K562 (cell line): ENCODE data around the gene LYRM7. TPM values are rescaled to one million over a fixed set of nuclear protein-coding genes. Genes with fewer than 3 reads are reported as not detected.

ENCODE experiments used
- NFYB ChIP-seq: IDR thresholded peaks from 2 replicates; pipeline ENCODE4 v1.6.1; 2011; ENCODE audit warnings: mild to moderate bottlenecking, moderate library complexity; ENCODE audit not compliant: insufficient read length; ENCODE audit errors: extremely low read depth
- PTTG1 ChIP-seq: fragments of 450-650 bp; IDR thresholded peaks from 2 replicates; pipeline ENCODE4 v1.6.1; 2016; ENCODE audit warnings: low read depth, mild to moderate bottlenecking, missing genetic modification characterization, missing compliant biosample characterization
- SAP30 ChIP-seq: fragments of 200-600 bp; sonication (generic); IDR thresholded peaks from 2 replicates; pipeline ENCODE4 v1.6.1; 2012; ENCODE audit warnings: borderline replicate concordance, low read depth, mild to moderate bottlenecking, moderate library complexity, low read length, control low read depth, inconsistent platforms; ENCODE audit not compliant: insufficient read depth, poor library complexity, severe bottlenecking
- ZEB2 ChIP-seq: fragments of 450-650 bp; IDR thresholded peaks from 2 replicates; pipeline ENCODE4 v1.6.1; 2016
- ZNF212 ChIP-seq: fragments of 450-650 bp; formaldehyde crosslinking; IDR thresholded peaks from 2 replicates; pipeline ENCODE4 v1.4.0; 2020; ENCODE audit warnings: mild to moderate bottlenecking
- polyA plus RNA-seq, 8 experiments: library from polyadenylated mRNA; depleted of rRNA in 4 of 8; stranded (reverse) in 5 of 8; unstranded in 3 of 8; fragments of >200 nt; fragmentation: Nextera tagmentation in 2 of 8; fragmentation: Illumina TruSeq in 1 of 8; extraction: Ambion mirVana in 2 of 8; extraction: Trizol in 1 of 8; gene quantifications; 2 replicates each; pipeline versions ENCODE4 v1.2.1 to v1.2.3, GENCODE V29; 2011 to 2014; ENCODE audit warnings: inconsistent platforms in 1 of 8, missing spikeins in 1 of 8
- total RNA-seq, 7 experiments: library from RNA; depleted of rRNA in 6 of 7; stranded (reverse); fragments of >200 nt in 6 of 7; fragmentation: Illumina TruSeq in 2 of 7; extraction: Trizol in 2 of 7; gene quantifications; 2 replicates each; pipeline versions ENCODE4 v1.2.1 to v1.2.3, GENCODE V29; 2011 to 2021; ENCODE audit warnings: low replicate concordance in 1 of 7
- TF ChIP-seq, protein P1 (sequence below): IDR thresholded peaks from 2 replicates; pipeline ENCODE4 v1.6.1; 2011; ENCODE audit not compliant: insufficient read length; ENCODE audit errors: extremely low read depth
- TF ChIP-seq, protein P2 (sequence below): sonication (generic); formaldehyde crosslinking; IDR thresholded peaks from 2 replicates; pipeline ENCODE4 v1.8.0; 2022; ENCODE audit warnings: missing genetic modification reagents, mild to moderate bottlenecking, moderate library complexity, borderline replicate concordance
- TF ChIP-seq, protein P3 (sequence below), 2 experiments: fragments of 450-650 bp in 1 of 2; IDR thresholded peaks; 2 replicates each; pipeline ENCODE4 v1.6.1; 2011 to 2017; ENCODE audit warnings: low read depth in 2 of 2, antibody characterized with exemption in 1 of 2, borderline replicate concordance in 1 of 2, low read length in 1 of 2, mild to moderate bottlenecking in 1 of 2, mixed read lengths in 1 of 2; ENCODE audit not compliant: control insufficient read depth in 1 of 2
- TF ChIP-seq, protein P4 (sequence below): fragments of 150-350 bp; conservative IDR thresholded peaks from 2 replicates; pipeline ENCODE4 v1.6.1; 2014; ENCODE audit warnings: low read length
- TF ChIP-seq, protein P5 (sequence below), 2 experiments: IDR thresholded peaks in 1 of 2; conservative IDR thresholded peaks in 1 of 2; 2 replicates each; pipeline ENCODE4 v1.6.1; 2016; ENCODE audit warnings: low read depth in 2 of 2, mild to moderate bottlenecking in 1 of 2, missing compliant biosample characterization in 1 of 2, missing genetic modification characterization in 1 of 2, moderate library complexity in 1 of 2
- TF ChIP-seq, protein P6 (sequence below): fragments of 200-800 bp; sonication (Bioruptor generic); IDR thresholded peaks from 2 replicates; pipeline ENCODE4 v1.6.1; 2017; ENCODE audit warnings: missing genetic modification characterization, missing compliant biosample characterization

Gene LYRM7
- total and polyA plus RNA-seq, 9 of the 15 experiments (the other 6 are each of a cell fraction or from before 2014, with no cell fraction given), result 16.2 to 70.1 (median 33.3) TPM

DNA sequence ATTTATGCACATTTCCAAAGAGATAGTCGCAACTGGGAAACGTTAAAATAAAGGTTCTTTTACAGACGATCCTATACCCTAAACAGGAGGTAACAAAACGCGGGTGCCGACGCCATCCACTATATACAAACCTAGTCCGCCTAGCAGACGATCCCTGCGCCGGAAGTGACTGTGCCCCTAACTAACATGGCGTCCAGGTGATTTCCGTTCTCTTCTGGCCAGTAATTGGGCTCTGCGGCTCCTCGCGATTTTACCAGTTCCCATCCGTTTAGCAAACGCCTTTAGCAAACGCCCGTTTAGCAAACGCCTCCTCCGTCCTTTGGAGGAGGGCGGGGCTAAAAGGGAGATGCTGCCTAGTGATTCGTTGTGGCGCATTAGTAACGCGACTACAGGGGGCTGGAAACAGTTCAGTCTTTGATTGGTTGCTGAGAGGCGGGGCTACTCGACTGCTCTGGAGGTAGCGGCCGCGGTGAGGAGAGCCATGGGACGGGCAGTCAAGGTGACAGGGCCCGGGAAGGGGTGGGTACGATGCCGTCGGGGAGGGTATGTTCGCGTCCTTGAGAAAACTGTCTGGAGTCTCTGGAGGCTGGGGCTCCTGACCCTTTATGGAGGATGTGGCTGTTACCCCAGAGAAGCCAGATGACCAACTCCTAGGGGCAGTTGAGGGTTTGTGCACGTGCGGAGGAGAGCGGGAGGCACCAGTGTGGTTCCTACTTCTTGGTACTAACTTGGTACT, at the start of gene LYRM7 (continued):
- TF ChIP-seq, protein P1, sequence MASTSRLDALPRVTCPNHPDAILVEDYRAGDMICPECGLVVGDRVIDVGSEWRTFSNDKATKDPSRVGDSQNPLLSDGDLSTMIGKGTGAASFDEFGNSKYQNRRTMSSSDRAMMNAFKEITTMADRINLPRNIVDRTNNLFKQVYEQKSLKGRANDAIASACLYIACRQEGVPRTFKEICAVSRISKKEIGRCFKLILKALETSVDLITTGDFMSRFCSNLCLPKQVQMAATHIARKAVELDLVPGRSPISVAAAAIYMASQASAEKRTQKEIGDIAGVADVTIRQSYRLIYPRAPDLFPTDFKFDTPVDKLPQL, result no peak
- TF ChIP-seq, protein P2, sequence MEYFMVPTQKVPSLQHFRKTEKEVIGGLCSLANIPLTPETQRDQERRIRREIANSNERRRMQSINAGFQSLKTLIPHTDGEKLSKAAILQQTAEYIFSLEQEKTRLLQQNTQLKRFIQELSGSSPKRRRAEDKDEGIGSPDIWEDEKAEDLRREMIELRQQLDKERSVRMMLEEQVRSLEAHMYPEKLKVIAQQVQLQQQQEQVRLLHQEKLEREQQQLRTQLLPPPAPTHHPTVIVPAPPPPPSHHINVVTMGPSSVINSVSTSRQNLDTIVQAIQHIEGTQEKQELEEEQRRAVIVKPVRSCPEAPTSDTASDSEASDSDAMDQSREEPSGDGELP (CRISPR knock-in tag), result peak; percentile 86
- TF ChIP-seq ZEB2 (no peak), ZNF212 (CRISPR knock-in tag) (no peak), NFYB (peak; percentile 70), PTTG1 (tag) (no peak), SAP30 (peak; percentile 72)
- TF ChIP-seq, protein P3, sequence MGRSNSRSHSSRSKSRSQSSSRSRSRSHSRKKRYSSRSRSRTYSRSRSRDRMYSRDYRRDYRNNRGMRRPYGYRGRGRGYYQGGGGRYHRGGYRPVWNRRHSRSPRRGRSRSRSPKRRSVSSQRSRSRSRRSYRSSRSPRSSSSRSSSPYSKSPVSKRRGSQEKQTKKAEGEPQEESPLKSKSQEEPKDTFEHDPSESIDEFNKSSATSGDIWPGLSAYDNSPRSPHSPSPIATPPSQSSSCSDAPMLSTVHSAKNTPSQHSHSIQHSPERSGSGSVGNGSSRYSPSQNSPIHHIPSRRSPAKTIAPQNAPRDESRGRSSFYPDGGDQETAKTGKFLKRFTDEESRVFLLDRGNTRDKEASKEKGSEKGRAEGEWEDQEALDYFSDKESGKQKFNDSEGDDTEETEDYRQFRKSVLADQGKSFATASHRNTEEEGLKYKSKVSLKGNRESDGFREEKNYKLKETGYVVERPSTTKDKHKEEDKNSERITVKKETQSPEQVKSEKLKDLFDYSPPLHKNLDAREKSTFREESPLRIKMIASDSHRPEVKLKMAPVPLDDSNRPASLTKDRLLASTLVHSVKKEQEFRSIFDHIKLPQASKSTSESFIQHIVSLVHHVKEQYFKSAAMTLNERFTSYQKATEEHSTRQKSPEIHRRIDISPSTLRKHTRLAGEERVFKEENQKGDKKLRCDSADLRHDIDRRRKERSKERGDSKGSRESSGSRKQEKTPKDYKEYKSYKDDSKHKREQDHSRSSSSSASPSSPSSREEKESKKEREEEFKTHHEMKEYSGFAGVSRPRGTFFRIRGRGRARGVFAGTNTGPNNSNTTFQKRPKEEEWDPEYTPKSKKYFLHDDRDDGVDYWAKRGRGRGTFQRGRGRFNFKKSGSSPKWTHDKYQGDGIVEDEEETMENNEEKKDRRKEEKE (IDR thresholded peaks at IDR 0.05; ENCODE audit: borderline replicate concordance in 1 of 2, control insufficient read depth in 1 of 2, low read depth in 2 of 2, low read length in 1 of 2), result 0 out of 4 replicates have a peak, but pooled peaks of 1 of the 2 experiments have one; percentile 48
- TF ChIP-seq, protein P4, sequence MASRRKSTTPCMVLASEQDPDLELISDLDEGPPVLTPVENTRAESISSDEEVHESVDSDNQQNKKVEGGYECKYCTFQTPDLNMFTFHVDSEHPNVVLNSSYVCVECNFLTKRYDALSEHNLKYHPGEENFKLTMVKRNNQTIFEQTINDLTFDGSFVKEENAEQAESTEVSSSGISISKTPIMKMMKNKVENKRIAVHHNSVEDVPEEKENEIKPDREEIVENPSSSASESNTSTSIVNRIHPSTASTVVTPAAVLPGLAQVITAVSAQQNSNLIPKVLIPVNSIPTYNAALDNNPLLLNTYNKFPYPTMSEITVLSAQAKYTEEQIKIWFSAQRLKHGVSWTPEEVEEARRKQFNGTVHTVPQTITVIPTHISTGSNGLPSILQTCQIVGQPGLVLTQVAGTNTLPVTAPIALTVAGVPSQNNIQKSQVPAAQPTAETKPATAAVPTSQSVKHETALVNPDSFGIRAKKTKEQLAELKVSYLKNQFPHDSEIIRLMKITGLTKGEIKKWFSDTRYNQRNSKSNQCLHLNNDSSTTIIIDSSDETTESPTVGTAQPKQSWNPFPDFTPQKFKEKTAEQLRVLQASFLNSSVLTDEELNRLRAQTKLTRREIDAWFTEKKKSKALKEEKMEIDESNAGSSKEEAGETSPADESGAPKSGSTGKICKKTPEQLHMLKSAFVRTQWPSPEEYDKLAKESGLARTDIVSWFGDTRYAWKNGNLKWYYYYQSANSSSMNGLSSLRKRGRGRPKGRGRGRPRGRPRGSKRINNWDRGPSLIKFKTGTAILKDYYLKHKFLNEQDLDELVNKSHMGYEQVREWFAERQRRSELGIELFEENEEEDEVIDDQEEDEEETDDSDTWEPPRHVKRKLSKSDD, result peak; percentile 71; the same call in 1 of the 2 replicates
- TF ChIP-seq, protein P5, sequence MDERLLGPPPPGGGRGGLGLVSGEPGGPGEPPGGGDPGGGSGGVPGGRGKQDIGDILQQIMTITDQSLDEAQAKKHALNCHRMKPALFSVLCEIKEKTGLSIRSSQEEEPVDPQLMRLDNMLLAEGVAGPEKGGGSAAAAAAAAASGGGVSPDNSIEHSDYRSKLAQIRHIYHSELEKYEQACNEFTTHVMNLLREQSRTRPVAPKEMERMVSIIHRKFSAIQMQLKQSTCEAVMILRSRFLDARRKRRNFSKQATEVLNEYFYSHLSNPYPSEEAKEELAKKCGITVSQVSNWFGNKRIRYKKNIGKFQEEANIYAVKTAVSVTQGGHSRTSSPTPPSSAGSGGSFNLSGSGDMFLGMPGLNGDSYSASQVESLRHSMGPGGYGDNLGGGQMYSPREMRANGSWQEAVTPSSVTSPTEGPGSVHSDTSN (CRISPR knock-in tag; IDR thresholded peaks at IDR 0.05; ENCODE audit: low read depth), result no peak
- TF ChIP-seq, protein P5 (tag; conservative IDR thresholded peaks at IDR 0.05; ENCODE audit: low read depth), result 0 out of 2 replicates have a peak, but pooled peaks have one; percentile 6
- TF ChIP-seq, protein P6, sequence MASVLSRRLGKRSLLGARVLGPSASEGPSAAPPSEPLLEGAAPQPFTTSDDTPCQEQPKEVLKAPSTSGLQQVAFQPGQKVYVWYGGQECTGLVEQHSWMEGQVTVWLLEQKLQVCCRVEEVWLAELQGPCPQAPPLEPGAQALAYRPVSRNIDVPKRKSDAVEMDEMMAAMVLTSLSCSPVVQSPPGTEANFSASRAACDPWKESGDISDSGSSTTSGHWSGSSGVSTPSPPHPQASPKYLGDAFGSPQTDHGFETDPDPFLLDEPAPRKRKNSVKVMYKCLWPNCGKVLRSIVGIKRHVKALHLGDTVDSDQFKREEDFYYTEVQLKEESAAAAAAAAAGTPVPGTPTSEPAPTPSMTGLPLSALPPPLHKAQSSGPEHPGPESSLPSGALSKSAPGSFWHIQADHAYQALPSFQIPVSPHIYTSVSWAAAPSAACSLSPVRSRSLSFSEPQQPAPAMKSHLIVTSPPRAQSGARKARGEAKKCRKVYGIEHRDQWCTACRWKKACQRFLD (CRISPR knock-in tag), result peak; percentile 59; the same call in 1 of the 2 replicates
